SK-N-MC (cell line): ENCODE measurements around the gene MLANA.

Experiments
- DNase-seq: peaks from one replicate; pipeline ENCODE4 v3.0.0-alpha.2; 2011; ENCODE audit warnings: low read depth, low spot score
- H3K27ac ChIP-seq: fragments of 200-600 bp; sonication (generic); 2 replicates; pipeline ENCODE4 v1.5.1; 2016; ENCODE audit warnings: mixed run types
- H3K36me3 ChIP-seq: fragments of 200-600 bp; sonication (generic); 2 replicates; pipeline ENCODE4 v1.6.1; 2017; ENCODE audit warnings: antibody characterized with exemption, low read length, mixed read lengths; ENCODE audit not compliant: insufficient read depth
- H3K4me3 ChIP-seq: fragments of 200-600 bp; sonication (generic); 2 replicates; pipeline ENCODE4 v1.5.1; 2016
- H3K9ac ChIP-seq: fragments of 200-600 bp; sonication (generic); 2 replicates; pipeline ENCODE4 v1.8.0; 2017; ENCODE audit warnings: mixed run types, mixed read lengths; ENCODE audit not compliant: insufficient read length
- H3K9me3 ChIP-seq: fragments of 200-600 bp; sonication (generic); 2 replicates; pipeline ENCODE4 v1.6.1; 2017; ENCODE audit warnings: low read depth, mild to moderate bottlenecking, antibody characterized with exemption, low read length, moderate library complexity, mixed read lengths
- EZH2 ChIP-seq: fragments of 200-600 bp; sonication (generic); IDR thresholded peaks from one replicate; pipeline ENCODE4 v1.6.1; 2017; ENCODE audit warnings: antibody characterized with exemption
- FOXP2 ChIP-seq: optimal IDR thresholded peaks from 2 replicates; pipeline ENCODE3; 2011; ENCODE audit warnings: mild to moderate bottlenecking, moderate library complexity; ENCODE audit not compliant: insufficient read depth; ENCODE audit errors: extremely low read length, control extremely low read depth
- POLR2AphosphoS5 ChIP-seq: IDR thresholded peaks from 2 replicates; pipeline ENCODE4 v1.6.1; 2012; ENCODE audit warnings: mild to moderate bottlenecking, low read depth, low read length, borderline replicate concordance

The MLANA gene

DNA sequence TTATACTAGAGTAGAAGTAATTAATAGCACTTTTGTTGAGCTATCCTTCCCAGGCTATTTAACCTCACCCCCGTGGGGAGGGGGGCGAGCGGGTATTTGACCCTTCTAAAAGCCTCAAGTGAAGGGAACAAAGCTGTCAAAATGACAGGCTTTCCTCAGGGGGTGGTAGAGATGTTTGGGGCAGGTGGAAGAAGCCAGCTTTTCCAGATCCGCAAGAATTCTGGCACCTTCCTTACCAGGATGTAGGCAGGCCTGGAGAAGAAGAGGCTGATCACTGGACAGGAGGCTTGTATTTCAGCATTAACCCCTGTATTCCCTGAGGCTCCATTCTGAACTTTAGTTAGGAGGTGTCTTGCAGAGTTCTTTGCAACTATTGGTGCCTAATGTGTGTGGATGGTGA is 26.2 kb upstream of the MLANA start:
- no peak overlapping the region for H3K4me3 ChIP-seq
- DNase-seq, result no peak
- no peak overlapping the region for H3K9ac ChIP-seq
- H3K36me3 ChIP-seq, result no peaks in the 10 kb centered on the region
- H3K9me3 ChIP-seq, result no peaks in the 10 kb centered on the region
- TF ChIP-seq EZH2, result no peak
- no peak for TF ChIP-seq FOXP2
- no peak for TF ChIP-seq POLR2AphosphoS5
- no peak overlapping the region for H3K27ac ChIP-seq

DNA sequence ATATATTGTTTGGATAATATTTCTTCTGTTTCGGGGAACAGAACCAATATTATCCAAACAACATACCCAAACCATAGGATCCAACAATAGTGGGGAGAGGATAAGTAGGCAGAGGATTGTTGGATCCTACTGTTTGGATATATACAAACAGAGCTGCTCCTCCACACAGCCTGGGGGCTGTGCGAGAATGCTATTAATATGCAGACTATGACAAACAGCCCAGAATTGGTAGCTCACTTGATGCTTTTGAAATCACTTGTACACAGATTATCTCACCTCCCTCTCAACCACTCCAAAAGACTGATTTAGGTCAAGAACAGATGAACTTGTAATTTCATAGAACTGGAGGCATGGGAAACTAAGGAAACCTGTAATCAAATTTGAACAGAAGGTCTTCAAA is 24.4 kb upstream of the MLANA start:
- no peaks in the 10 kb centered on the region for H3K9me3 ChIP-seq
- H3K9ac ChIP-seq, result no peak overlapping the region
- DNase-seq, result no peak
- H3K36me3 ChIP-seq, result no peaks in the 10 kb centered on the region
- H3K4me3 ChIP-seq, result no peak overlapping the region
- TF ChIP-seq POLR2AphosphoS5 (no peak), EZH2 (no peak), FOXP2 (no peak)
- H3K27ac ChIP-seq, result no peak overlapping the region

GRCh38 chr9:5866685-5867084 is 24.0 kb upstream of the MLANA start:
- TF ChIP-seq EZH2 (no peak), POLR2AphosphoS5 (no peak), FOXP2 (no peak)
- DNase-seq, result no peak
- H3K36me3 ChIP-seq, result no peaks in the 10 kb centered on the region
- no peak overlapping the region for H3K9ac ChIP-seq
- no peaks in the 10 kb centered on the region for H3K9me3 ChIP-seq
- no peak overlapping the region for H3K27ac ChIP-seq
- H3K4me3 ChIP-seq, result no peak overlapping the region

DNA sequence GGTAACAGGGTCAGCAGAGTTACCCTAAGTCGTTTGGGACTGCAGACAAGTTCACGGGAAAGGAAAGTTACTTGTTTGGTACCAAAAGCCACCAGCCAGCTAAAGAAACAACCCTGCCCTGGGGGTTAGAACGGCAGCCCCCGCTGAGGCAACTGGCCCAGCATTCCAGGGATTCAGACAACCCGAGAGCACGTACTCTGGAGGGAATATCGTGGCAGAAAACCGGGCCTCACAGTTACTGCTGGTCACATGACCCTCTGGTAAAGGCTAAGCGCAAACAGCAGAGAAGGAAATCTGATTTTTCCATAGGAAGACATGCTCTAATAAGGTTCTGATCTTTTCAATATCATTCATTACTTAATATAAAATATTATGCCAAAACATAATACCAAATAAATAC is 22.5 kb upstream of the MLANA start:
- no peak for DNase-seq
- TF ChIP-seq FOXP2, result no peak
- TF ChIP-seq EZH2, result no peak
- no peak for TF ChIP-seq POLR2AphosphoS5
- Histone ChIP-seq H3K36me3 (no peaks in the 10 kb centered on the region), H3K9ac (no peak overlapping the region), H3K4me3 (no peak overlapping the region), H3K27ac (no peak overlapping the region), H3K9me3 (no peaks in the 10 kb centered on the region)

DNA sequence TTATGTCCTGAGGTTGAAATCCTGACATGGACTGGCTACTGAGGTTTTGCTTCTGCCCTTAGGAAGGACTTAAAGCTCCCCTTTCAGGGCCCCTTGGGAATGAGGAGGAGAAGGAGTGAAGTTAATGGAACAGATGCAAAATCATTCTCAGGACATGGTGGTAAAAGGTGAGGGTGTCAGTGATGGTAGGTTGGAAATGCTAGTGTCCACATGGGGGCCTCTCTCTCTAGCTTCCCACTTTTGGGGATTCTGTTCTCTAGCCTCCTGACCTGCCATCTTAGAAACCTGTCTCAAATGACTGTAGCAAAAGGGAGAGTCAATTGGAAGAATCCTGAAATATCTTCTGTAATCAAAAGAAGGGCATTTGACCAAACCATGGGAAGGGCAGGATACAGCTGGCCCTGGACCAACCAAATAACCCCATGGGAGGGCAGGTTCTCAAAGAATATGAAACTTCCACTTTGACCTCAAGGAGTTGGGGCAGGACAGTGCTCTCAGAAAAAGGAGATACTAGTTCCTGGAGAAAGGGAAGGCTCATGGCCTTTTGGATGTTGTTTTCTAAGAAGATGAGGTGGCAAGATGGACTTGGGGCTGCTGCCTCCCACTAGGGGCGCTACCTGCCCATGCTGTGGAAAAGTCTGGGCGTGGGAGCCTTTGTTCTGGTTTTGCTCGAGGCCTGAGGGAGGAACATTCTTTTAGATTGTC is 21.2 kb upstream of the MLANA start:
- no peak overlapping the region for H3K9ac ChIP-seq
- no peak for TF ChIP-seq POLR2AphosphoS5
- no peak for TF ChIP-seq FOXP2
- TF ChIP-seq EZH2, result no peak
- no peak for DNase-seq
- H3K27ac ChIP-seq, result no peak overlapping the region
- H3K4me3 ChIP-seq, result no peak overlapping the region
- no peaks in the 10 kb centered on the region for H3K36me3 ChIP-seq
- H3K9me3 ChIP-seq, result no peaks in the 10 kb centered on the region

DNA sequence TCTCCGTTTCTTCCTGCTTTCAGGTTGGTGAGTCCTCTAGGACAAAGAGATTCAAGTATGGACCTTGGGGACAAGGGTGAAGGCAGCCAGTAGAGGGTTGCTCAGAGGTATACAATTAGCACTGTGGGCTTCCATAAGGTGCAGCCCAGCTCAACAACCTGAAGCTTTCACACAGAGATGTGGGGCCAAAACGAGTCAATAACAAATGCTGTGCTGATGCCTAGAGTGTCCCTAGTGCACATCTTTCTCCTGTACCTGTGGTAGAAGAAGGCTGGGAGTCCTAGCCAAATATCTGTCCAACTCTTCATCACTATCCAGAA is 20.7 kb upstream of the MLANA start:
- DNase-seq, result no peak
- Histone ChIP-seq H3K27ac (no peak overlapping the region), H3K4me3 (no peak overlapping the region), H3K36me3 (no peaks in the 10 kb centered on the region), H3K9me3 (no peaks in the 10 kb centered on the region), H3K9ac (no peak overlapping the region)
- TF ChIP-seq FOXP2, result no peak
- no peak for TF ChIP-seq EZH2
- no peak for TF ChIP-seq POLR2AphosphoS5

DNA sequence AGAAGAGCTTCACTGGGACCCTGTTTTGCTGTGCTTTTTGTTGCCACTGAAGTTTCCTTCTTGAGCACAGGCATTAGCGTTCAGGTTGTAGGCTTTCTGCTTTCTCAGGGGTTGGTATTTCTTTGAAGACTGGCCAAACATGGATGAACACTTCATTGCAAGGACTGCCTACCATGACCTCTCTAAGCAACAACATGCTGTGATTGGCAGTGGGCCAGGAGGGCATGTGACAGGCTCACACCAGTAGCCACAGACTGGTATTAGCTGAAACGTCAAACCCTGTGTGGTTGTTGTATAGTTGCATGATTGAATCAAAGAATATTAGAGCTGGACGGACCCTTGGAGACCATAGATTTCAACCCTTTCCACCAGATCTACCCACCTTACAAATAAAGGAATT is 20.0 kb upstream of the MLANA start:
- DNase-seq, result no peak
- Histone ChIP-seq H3K27ac (no peak overlapping the region), H3K9ac (no peak overlapping the region), H3K4me3 (no peak overlapping the region), H3K36me3 (no peaks in the 10 kb centered on the region), H3K9me3 (no peaks in the 10 kb centered on the region)
- TF ChIP-seq POLR2AphosphoS5 (no peak), EZH2 (no peak), FOXP2 (no peak)

DNA sequence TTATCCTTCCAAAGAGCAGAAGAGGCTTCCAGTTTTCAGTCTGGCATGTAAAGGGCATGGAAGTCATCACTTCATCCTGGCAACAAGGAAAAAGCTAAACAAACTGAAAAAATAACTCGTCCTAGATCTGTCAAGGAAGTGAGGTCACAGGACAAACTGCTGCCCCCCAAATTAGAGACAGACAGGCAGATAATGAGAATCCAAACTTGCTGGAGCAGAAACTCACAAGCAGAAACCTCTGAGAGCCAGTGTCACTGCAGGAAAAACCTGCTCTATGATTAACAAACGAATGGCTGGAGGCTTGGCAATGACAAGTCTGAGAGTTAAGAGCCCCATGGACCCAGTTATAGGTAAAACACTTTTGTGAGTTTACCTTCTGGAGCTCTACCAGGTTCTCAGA is 18.9 kb upstream of the MLANA start:
- no peak for DNase-seq

DNA sequence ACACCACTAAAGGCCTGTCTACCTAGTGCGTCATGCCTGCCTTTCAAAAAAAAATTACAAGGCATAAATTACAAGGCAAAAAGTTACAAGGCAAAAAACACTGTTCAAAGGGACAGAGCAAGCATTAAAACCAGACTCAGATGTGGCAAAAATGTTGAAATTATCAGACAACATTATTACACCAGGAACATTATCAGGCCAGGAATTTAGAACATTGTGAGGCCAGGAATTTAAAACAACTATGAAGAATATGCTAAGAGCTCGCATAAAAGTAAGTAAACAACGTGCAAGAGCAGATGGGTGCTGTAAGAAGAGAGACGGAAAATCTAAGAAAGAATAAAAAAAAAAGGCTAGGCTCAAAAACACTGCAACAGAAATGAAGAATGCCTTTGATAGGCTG is 18.2 kb upstream of the MLANA start:
- no peak for TF ChIP-seq FOXP2
- TF ChIP-seq POLR2AphosphoS5, result no peak
- TF ChIP-seq EZH2, result no peak
- Histone ChIP-seq H3K9ac (no peak overlapping the region), H3K27ac (no peak overlapping the region), H3K4me3 (no peak overlapping the region), H3K36me3 (no peaks in the 10 kb centered on the region), H3K9me3 (no peaks in the 10 kb centered on the region)
- no peak for DNase-seq

More for the DNA sequence above, 18.9 kb upstream of the MLANA start:
- H3K9ac ChIP-seq, result no peak overlapping the region
- TF ChIP-seq POLR2AphosphoS5, result no peak
- no peak for TF ChIP-seq FOXP2
- no peak for TF ChIP-seq EZH2
- H3K9me3 ChIP-seq, result no peaks in the 10 kb centered on the region
- H3K4me3 ChIP-seq, result no peak overlapping the region
- H3K36me3 ChIP-seq, result no peaks in the 10 kb centered on the region
- no peak overlapping the region for H3K27ac ChIP-seq
